C4-2B (cell line): Measurements from ENCODE around the gene SFT2D2.

ENCODE experiments used
- H3K27ac ChIP-seq: fragments of 450-650 bp; 2 replicates; pipeline ENCODE4 v1.5.1; 2017
- ZFX ChIP-seq: fragments of 450-650 bp; IDR thresholded peaks from 2 replicates; pipeline ENCODE4 v1.6.1; 2017
- TF ChIP-seq, protein P1 (sequence below): fragments of 450-650 bp; conservative IDR thresholded peaks from 2 replicates; pipeline ENCODE4 v1.5.1; 2017; ENCODE audit warnings: mild to moderate bottlenecking

SFT2D2 gene

DNA sequence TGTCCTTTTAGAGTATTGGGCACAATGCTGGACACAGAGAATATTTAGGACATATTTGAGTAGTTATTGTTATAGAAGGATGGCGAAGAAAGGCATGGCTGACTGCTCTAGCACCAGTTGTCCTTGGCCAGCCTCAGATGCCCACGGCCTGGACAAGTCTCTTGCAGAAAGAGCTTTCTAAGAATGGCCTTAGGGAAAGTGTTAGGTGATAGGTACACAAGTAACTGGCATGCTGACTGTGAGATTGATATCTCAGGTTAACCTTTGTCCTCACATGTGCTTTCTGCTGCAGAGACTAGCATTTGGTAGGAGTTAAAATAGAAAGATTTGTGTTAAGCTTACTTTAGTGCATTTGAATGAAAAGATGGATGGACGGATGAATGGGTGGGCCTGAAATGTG lies 10.1 kb downstream of the SFT2D2 start:
- TF ChIP-seq, protein P1, sequence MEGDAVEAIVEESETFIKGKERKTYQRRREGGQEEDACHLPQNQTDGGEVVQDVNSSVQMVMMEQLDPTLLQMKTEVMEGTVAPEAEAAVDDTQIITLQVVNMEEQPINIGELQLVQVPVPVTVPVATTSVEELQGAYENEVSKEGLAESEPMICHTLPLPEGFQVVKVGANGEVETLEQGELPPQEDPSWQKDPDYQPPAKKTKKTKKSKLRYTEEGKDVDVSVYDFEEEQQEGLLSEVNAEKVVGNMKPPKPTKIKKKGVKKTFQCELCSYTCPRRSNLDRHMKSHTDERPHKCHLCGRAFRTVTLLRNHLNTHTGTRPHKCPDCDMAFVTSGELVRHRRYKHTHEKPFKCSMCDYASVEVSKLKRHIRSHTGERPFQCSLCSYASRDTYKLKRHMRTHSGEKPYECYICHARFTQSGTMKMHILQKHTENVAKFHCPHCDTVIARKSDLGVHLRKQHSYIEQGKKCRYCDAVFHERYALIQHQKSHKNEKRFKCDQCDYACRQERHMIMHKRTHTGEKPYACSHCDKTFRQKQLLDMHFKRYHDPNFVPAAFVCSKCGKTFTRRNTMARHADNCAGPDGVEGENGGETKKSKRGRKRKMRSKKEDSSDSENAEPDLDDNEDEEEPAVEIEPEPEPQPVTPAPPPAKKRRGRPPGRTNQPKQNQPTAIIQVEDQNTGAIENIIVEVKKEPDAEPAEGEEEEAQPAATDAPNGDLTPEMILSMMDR, result no peak
- TF ChIP-seq ZFX, result no peak
- H3K27ac ChIP-seq, result no peak overlapping the region

DNA sequence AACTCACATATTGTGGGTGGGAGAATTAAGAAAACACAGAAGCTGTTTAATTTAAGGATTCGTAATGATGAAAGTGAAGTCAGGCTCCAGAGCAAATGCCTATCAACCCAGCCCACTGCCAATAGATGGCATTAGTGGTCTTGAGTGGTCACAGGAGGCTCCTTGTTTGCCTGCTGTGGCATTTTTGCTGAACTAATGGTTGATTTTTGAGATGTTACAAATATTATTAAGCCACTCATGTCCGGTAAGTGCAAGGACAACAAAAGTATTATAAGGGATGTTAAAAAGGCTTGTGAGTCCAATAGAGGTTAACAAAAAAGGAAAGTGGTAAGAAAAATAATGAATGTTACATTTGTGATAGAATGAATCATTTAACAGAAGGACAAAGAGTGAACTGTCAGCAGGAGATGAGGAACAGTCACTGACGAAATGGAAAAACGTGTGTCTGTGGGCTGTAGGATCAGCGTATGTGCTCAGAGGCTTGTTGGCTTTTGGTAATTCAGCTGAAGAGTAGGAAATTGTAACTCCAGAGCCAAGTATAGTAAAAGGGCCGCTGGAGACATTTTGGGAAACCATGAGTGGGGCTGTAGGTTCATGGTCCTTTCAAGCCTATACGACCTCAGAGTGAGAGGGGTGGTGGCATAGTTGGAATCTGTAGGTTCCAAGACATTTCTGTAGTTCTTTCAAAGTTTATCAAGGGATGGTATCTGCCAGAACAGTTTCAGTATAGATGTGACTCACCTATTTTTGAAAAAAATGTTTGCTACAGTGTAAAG lies 11.2 kb downstream of the SFT2D2 start:
- TF ChIP-seq, protein P1, result no peak
- TF ChIP-seq ZFX, result no peak
- no peak overlapping the region for H3K27ac ChIP-seq

GRCh38 chr1:168243198-168243597 lies 17.4 kb downstream of the SFT2D2 start:
- peak overlapping the region; percentile 35 for H3K27ac ChIP-seq
- no peak for TF ChIP-seq ZFX
- TF ChIP-seq, protein P1, result no peak

GRCh38 chr1:168243636-168244212 lies 17.9 kb downstream of the SFT2D2 start:
- H3K27ac ChIP-seq, result peak overlapping the region; percentile 35
- TF ChIP-seq, protein P1, result no peak
- no peak for TF ChIP-seq ZFX

GRCh38 chr1:168245042-168245441 lies 19.2 kb downstream of the SFT2D2 start:
- no peak overlapping the region for H3K27ac ChIP-seq
- no peak for TF ChIP-seq ZFX
- TF ChIP-seq, protein P1, result no peak

GRCh38 chr1:168246506-168246905 lies 20.7 kb downstream of the SFT2D2 start:
- TF ChIP-seq ZFX, result no peak
- TF ChIP-seq, protein P1, result no peak
- H3K27ac ChIP-seq, result no peak overlapping the region

DNA sequence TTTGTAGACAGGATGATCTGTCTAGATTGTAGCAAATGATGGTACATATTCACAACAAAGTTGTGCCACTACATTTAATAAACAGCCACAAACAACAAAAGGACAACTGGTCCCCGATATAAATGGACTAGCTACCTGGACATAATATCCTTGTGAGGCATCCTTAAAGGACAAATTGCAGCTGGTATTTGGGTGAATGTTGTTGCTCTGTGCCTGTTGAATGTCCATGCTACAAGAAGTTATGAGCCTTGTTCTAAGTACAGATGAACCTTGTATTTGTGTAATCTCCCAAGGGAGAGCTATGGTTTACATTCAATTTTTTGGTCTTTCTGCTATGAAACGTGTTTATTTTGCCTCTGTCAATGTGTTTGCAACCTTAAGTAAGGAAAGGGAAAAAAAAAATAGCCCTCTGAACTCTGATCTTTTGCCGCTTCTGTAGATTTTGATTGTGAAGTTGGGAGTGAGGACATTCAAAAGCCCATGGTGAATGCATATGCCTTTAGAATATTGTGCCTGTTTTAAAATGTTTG lies 26.5 kb downstream of the SFT2D2 start:
- no peak overlapping the region for H3K27ac ChIP-seq
- TF ChIP-seq ZFX, result no peak
- TF ChIP-seq, protein P1, result no peak
